GM12801 (cell line): ENCODE measurements around the gene PPP2R2D.

ENCODE experiments used
- CTCF ChIP-seq: IDR thresholded peaks from one replicate; pipeline ENCODE4 v1.5.1; 2011; ENCODE audit warnings: control low read depth; ENCODE audit not compliant: insufficient read length; ENCODE audit errors: extremely low read depth

PPP2R2D gene

GRCh38 chr10:131975796-131976195 is 75.0 kb downstream of the PPP2R2D start:
- TF ChIP-seq CTCF, result no peak

- no peak for TF ChIP-seq CTCF
These were observed 76.7 kb downstream of the PPP2R2D start for GRCh38 chr10:131977323-131978096.

- no peak for TF ChIP-seq CTCF
These were observed 77.6 kb downstream of the PPP2R2D start for GRCh38 chr10:131978366-131978765.

GRCh38 chr10:131978851-131979250 is 78.0 kb downstream of the PPP2R2D start:
- TF ChIP-seq CTCF, result no peak

- TF ChIP-seq CTCF, result no peak
These were observed 78.5 kb downstream of the PPP2R2D start for GRCh38 chr10:131979336-131979735.

- TF ChIP-seq CTCF, result no peak
These were observed 79.0 kb downstream of the PPP2R2D start for GRCh38 chr10:131979821-131980270.

- TF ChIP-seq CTCF, result no peak
These were observed 79.5 kb downstream of the PPP2R2D start for GRCh38 chr10:131980321-131980720.
